ENCODE results near the gene PMPCB. TPM values are rescaled to one million over a fixed set of nuclear protein-coding genes. Genes with fewer than 3 reads are reported as not detected.

Gene PMPCB
- total and polyA plus RNA-seq, 2 donors = 64.4 to 67.5 TPM

DNA sequence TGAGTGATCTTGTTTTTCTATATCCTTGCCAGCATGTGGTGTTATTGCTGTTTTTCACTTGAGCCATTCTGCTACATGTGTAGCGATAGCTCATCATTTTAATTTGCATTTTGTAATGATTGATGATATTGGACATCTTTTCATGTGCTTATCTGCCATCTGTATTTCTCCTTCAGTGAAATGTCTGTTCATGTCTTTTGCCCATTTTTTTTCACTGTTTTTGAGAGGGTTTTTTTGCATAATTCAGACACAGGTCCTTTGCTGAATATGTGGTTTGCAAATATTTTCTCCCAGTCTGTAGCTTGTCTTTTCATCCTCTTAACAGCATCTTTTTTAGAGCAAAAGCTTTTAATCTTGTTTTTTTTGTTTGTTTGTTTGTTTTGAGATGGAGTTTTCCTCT is 3.7 kb upstream of the PMPCB start:
- no peak for DNase-seq (ENCODE audit: extremely low spot score)
- 96% methylated on average over 1 of the region's 1 CpG for WGBS
- Histone ChIP-seq H3K36me3 (ENCODE audit: insufficient read depth) (no peaks in the 10 kb centered on the region), H3K27ac (ENCODE audit: low read depth) (no peak overlapping the region), H3K4me1 (ENCODE audit: insufficient read depth) (no peaks in the 10 kb centered on the region), H3K4me3 (ENCODE audit: low read depth, low read length) (no peak overlapping the region)

DNA sequence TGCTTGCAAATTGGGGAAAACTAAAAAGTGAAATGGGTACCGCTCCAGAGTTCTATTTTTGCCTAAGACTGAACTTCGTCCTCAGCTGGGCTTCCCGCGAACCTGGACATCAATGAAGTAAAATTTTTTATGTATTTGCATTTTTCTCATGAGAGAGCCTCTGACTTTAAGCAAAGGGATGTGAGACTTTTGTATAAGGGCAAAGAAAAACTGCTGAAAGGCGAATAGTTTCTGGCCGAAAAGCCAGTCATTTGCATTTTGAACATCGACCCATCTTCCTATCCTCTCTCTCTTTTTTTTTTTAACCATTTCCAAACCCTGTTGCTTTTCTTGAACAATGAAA is 573 bp downstream of the PMPCB start:
- H3K4me1 ChIP-seq (ENCODE audit: insufficient read depth) = no peaks in the 10 kb centered on the region
- no peaks in the 10 kb centered on the region for H3K36me3 ChIP-seq (ENCODE audit: insufficient read depth)
- H3K27ac ChIP-seq (ENCODE audit: low read depth) = no peak overlapping the region
- DNase-seq (ENCODE audit: extremely low spot score) = no peak
- H3K4me3 ChIP-seq (ENCODE audit: low read depth, low read length) = peak overlapping the region; percentile 95
- 1% methylated on average over 7 of the region's 7 CpGs for WGBS

DNA sequence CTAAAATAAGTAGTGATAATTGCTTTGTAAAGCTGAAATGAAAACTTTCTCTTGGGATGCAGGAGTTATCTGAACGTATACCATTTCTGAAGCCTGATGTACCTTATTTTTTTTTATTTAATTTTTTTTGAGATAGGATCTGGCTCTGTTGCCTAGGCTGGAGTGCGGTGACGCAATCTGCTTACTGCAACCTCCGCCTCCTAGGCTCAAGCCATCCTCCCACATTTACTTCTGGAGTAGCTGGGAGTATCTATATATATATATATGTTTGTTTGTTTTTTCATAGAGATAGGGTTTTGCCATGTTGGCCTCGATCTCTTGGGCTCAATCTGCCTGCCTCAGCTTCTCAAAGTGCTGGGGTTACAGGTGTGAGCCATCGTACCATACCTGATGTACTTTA is 2.4 kb downstream of the PMPCB start:
- no peak overlapping the region for H3K27ac ChIP-seq (ENCODE audit: low read depth)
- DNase-seq (ENCODE audit: extremely low spot score) = no peak
- 89% methylated on average over 6 of the region's 6 CpGs for WGBS
- H3K4me3 ChIP-seq (ENCODE audit: low read depth, low read length) = no peak overlapping the region
- no peaks in the 10 kb centered on the region for H3K4me1 ChIP-seq (ENCODE audit: insufficient read depth)
- H3K36me3 ChIP-seq (ENCODE audit: insufficient read depth) = no peaks in the 10 kb centered on the region

- no peaks in the 10 kb centered on the region for H3K36me3 ChIP-seq (ENCODE audit: insufficient read depth)
- WGBS = 68% methylated on average over 2 of the region's 2 CpGs
- no peak overlapping the region for H3K4me3 ChIP-seq (ENCODE audit: low read depth, low read length)
- H3K27ac ChIP-seq (ENCODE audit: low read depth) = no peak overlapping the region
- no peak for DNase-seq (ENCODE audit: extremely low spot score)
- H3K4me1 ChIP-seq (ENCODE audit: insufficient read depth) = no peaks in the 10 kb centered on the region
Observed at GRCh38 chr7:103301441-103301840, 4.2 kb downstream of the PMPCB start.

DNA sequence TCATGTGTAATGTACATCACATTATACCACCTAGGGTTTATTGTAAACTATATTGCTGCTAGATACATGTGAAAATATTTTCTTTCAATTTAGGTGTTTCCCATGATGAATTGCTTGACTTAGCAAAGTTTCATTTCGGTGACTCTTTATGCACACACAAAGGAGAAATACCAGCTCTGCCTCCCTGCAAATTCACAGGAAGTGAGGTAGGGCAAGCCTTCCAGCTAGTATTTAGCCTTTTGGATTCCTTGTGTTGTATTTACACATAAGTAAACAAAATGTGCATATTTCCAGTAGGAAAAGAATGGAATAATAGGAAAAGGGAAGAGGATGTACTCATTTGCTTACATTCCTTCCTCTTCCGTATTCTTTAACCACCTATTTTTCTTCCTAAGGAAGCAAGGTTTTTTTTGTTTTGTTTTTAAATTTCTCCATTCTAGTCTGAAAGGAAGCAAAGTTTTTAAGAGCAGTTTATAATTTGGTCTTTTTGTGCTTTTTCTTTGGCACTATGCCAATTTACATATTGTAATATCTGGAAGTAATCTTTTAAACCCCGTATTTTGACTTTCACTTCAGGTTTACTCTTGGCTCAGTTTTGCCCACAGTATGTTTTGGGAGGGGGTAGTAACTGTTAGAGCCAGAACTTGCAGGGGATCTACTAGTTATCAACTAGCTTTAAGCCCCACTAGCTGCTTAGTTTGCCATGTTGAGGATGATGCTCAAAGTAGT is 10.4 kb downstream of the PMPCB start:
- no peaks in the 10 kb centered on the region for H3K4me1 ChIP-seq (ENCODE audit: insufficient read depth)
- H3K27ac ChIP-seq (ENCODE audit: low read depth) = peak overlapping the region; percentile 2
- DNase-seq (ENCODE audit: extremely low spot score) = no peak
- H3K36me3 ChIP-seq (ENCODE audit: insufficient read depth) = peaks cover 4% of the 10 kb centered on the region
- 49% methylated on average over 3 of the region's 3 CpGs for WGBS
- no peak overlapping the region for H3K4me3 ChIP-seq (ENCODE audit: low read depth, low read length)

- 75% methylated on average over 2 of the region's 2 CpGs for WGBS
- DNase-seq (ENCODE audit: extremely low spot score) = no peak
- no peak overlapping the region for H3K4me3 ChIP-seq (ENCODE audit: low read depth, low read length)
- peaks cover 10% of the 10 kb centered on the region for H3K36me3 ChIP-seq (ENCODE audit: insufficient read depth)
- no peaks in the 10 kb centered on the region for H3K4me1 ChIP-seq (ENCODE audit: insufficient read depth)
- H3K27ac ChIP-seq (ENCODE audit: low read depth) = no peak overlapping the region
Observed at GRCh38 chr7:103314852-103315251, 17.6 kb downstream of the PMPCB start.

DNA sequence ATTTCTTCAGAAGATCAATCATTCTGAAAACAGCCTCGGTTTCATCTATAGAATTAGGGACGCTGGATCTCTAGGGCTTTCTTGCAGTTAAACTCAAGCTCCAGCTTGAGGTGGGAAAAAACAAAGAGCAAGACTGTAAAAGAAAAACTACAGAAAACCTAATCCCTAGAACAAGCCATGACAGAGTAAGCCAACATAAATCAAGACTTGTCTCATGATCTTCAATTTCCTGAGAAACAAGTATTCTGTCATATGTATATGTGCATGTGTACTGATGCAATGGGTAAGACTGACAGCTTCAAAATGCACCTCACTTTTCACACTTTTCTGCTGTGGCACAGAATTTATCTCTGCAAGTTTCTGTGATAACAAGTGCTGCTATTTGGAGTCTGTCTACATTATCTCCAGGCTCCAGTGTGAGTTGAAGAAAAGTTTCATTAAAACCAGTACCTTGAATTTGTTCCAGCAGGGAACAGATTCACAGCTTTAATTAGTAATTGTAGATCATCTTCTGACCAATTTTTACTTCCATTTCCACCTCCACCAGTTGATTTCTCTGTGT is 19.2 kb downstream of the PMPCB start:
- no peak overlapping the region for H3K27ac ChIP-seq (ENCODE audit: low read depth)
- no peak for DNase-seq (ENCODE audit: extremely low spot score)
- WGBS = 90% methylated on average over 2 of the region's 2 CpGs
- no peak overlapping the region for H3K4me3 ChIP-seq (ENCODE audit: low read depth, low read length)
- H3K36me3 ChIP-seq (ENCODE audit: insufficient read depth) = peaks cover 10% of the 10 kb centered on the region
- H3K4me1 ChIP-seq (ENCODE audit: insufficient read depth) = no peaks in the 10 kb centered on the region

GRCh38 chr7:103317009-103317408 is 19.8 kb downstream of the PMPCB start:
- Histone ChIP-seq H3K27ac (ENCODE audit: low read depth) (no peak overlapping the region), H3K36me3 (ENCODE audit: insufficient read depth) (peaks cover 12% of the 10 kb centered on the region), H3K4me1 (ENCODE audit: insufficient read depth) (no peaks in the 10 kb centered on the region), H3K4me3 (ENCODE audit: low read depth, low read length) (no peak overlapping the region)
- no peak for DNase-seq (ENCODE audit: extremely low spot score)

- Histone ChIP-seq H3K36me3 (ENCODE audit: insufficient read depth) (peaks cover 2% of the 10 kb centered on the region), H3K27ac (ENCODE audit: low read depth) (no peak overlapping the region)
Observed at GRCh38 chr7:103325744-103326143, 28.5 kb downstream of the PMPCB start.

GRCh38 chr7:103336761-103337160 is 39.5 kb downstream of the PMPCB start:
- Histone ChIP-seq H3K4me1 (ENCODE audit: insufficient read depth) (peaks cover 2% of the 10 kb centered on the region), H3K4me3 (ENCODE audit: low read depth, low read length) (no peak overlapping the region), H3K36me3 (ENCODE audit: insufficient read depth) (no peaks in the 10 kb centered on the region), H3K27ac (ENCODE audit: low read depth) (no peak overlapping the region)
- DNase-seq (ENCODE audit: extremely low spot score) = no peak
- 92% methylated on average over 2 of the region's 2 CpGs for WGBS

More at GRCh38 chr7:103325744-103326143, 28.5 kb downstream of the PMPCB start:
- H3K4me3 ChIP-seq (ENCODE audit: low read depth, low read length) = no peak overlapping the region
- no peaks in the 10 kb centered on the region for H3K4me1 ChIP-seq (ENCODE audit: insufficient read depth)
- WGBS = 90% methylated on average over 8 of the region's 8 CpGs
- DNase-seq (ENCODE audit: extremely low spot score) = no peak

GRCh38 chr7:103338864-103339263 is 41.6 kb downstream of the PMPCB start:
- over 99% methylated on average over 2 of the region's 2 CpGs for WGBS

GRCh38 chr7:103341466-103341865 is 44.2 kb downstream of the PMPCB start:
- 82% methylated on average over 2 of the region's 2 CpGs for WGBS

More at GRCh38 chr7:103338864-103339263, 41.6 kb downstream of the PMPCB start:
- Histone ChIP-seq H3K4me3 (ENCODE audit: low read depth, low read length) (no peak overlapping the region), H3K27ac (ENCODE audit: low read depth) (no peak overlapping the region), H3K4me1 (ENCODE audit: insufficient read depth) (peaks cover 2% of the 10 kb centered on the region), H3K36me3 (ENCODE audit: insufficient read depth) (no peaks in the 10 kb centered on the region)
- no peak for DNase-seq (ENCODE audit: extremely low spot score)

DNA sequence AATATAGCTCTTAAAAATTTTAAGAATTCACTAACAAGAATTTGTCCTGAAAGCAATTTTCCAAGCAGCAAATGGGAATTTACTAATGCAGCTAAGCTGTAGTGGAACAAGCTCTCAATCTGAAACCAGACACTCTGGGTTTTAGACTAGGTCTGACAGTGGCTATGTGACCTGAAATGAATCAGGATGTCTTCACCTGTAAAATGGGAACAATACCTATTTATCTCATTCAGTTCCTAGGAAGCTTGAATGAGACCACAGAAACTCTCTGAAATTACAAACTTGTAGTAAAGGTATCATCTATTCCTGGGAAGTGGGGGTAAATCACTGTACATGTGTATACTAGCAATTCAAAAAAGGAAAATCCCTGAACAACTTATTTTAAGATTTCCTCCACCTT is 46.1 kb downstream of the PMPCB start:
- no peaks in the 10 kb centered on the region for H3K36me3 ChIP-seq (ENCODE audit: insufficient read depth)
- H3K27ac ChIP-seq (ENCODE audit: low read depth) = no peak overlapping the region
- peaks cover 2% of the 10 kb centered on the region for H3K4me1 ChIP-seq (ENCODE audit: insufficient read depth)
- H3K4me3 ChIP-seq (ENCODE audit: low read depth, low read length) = peak overlapping the region; percentile 83
- DNase-seq (ENCODE audit: extremely low spot score) = no peak

More at GRCh38 chr7:103341466-103341865, 44.2 kb downstream of the PMPCB start:
- Histone ChIP-seq H3K27ac (ENCODE audit: low read depth) (no peak overlapping the region), H3K36me3 (ENCODE audit: insufficient read depth) (no peaks in the 10 kb centered on the region), H3K4me3 (ENCODE audit: low read depth, low read length) (no peak overlapping the region), H3K4me1 (ENCODE audit: insufficient read depth) (peaks cover 2% of the 10 kb centered on the region)
- no peak for DNase-seq (ENCODE audit: extremely low spot score)

DNA sequence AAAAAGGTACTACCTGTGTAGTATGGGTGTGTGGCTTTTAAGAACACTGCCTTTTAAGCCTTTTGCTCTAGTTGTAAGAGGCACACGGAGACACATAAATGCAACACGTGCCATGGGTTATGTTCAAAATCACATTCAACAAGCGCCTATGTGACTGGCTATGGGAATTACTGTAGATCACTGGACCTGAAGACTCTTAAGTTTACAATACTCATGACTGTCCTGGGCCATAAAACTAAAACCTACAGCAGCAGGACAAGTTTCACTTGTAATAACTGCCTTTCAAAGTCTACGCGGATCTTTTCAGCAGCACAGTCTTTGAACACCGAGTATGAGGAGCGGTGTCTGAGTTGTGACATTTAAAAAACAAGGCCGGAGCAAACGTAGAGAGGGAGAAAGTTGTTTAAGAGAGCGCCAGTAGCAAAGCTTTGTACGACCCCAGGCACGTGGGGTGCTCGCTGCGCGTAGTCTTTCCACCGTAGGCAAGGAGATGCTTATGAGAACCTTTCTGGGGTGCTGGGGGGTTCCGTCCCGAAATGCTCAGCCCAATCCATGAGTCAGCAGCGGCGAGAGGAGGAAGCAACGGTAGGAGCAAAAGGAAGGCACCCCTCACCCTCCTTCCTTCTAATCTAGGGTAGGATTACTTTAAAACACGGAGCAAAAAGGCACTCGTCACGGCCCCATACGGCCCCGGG is 46.7 kb downstream of the PMPCB start:
- Histone ChIP-seq H3K36me3 (ENCODE audit: insufficient read depth) (no peaks in the 10 kb centered on the region), H3K4me1 (ENCODE audit: insufficient read depth) (peaks cover 2% of the 10 kb centered on the region), H3K4me3 (ENCODE audit: low read depth, low read length) (peak overlapping the region; percentile 83), H3K27ac (ENCODE audit: low read depth) (peak overlapping the region; percentile 77)
- under 1% methylated on average over 26 of the region's 26 CpGs for WGBS
- DNase-seq (ENCODE audit: extremely low spot score) = peak; percentile 15
